GM19240 (cell line): ENCODE results near the gene SIPA1L3.
"Not testable (repeated sequence)": the region's sequence is repeated elsewhere in the genome, so short reads cannot be mapped to it uniquely, and the experiment has no call there.

Source experiments
- DNase-seq: peaks from one replicate; pipeline ENCODE4 v3.0.0; 2011; ENCODE audit warnings: low spot score; ENCODE audit not compliant: insufficient read length

The SIPA1L3 gene

DNA sequence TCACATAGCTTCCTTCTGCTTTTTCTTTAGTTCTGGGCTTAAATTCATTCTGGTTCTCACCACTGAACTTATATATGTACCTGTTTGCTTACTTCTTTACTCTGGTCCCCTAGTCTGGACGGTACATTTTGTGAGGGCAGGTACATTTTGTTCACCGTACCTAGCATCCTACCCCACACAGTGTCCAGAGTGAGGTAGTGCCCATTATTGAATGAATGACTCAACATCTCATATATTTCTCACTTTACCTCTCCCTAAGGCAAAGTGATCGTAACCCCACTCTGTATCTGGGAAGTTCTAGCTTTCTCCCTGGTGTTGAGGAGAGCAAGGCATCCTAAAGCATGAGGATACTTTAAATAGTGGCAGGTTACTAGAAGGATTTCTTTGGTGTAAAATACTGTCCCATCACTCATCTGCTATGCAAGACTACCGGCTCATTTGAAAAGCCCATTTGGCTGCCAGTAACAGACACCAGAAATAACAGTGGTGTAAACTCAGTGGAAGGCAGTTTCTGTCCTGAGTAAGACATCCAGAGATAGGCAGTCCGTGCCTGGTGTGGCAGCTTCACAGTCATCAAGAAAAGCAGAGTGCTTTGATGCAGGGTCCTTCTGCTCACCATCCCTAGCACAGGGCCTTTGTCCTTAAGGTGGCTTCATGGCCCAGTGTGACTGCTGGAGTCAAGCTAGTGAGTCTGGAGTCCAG, 111.8 kb downstream of the SIPA1L3 start:
- no peak for DNase-seq

DNA sequence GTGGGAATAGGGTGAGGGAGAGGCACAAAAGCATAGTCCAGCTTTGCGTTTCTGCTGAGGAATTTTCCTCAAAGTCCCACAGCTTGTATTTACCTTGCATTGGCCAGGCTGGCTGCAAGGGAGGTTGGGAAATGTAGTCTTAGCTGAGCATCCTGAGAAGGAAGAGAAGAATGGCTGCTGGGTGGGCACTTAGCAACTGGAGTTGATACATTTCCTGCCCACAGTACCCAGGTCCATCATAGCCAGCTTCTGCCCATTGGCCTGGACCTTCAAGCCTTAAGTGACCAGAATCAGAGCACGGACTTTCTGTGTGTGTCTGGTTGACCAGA, 112.4 kb downstream of the SIPA1L3 start:
- DNase-seq = no peak

DNA sequence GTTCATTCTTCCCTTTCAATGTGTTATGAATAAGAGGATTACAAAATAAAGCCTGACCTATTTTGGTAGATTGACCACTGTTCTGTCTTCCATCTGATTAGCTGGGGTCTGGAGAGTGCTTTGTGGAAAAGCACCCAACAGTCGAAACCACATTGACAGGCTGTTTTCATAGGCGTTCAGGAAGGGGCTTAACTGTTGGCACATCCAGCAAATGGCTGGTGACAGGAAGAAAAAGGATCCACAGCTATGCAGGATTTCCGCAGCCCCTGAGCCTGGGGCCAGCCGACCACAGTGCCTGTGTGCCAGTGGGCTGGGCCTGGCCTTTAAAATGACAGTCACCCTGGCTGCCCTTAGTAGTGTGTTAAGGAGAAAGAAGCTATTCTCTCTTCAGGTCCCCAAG, 113.3 kb downstream of the SIPA1L3 start:
- DNase-seq = no peak

DNA sequence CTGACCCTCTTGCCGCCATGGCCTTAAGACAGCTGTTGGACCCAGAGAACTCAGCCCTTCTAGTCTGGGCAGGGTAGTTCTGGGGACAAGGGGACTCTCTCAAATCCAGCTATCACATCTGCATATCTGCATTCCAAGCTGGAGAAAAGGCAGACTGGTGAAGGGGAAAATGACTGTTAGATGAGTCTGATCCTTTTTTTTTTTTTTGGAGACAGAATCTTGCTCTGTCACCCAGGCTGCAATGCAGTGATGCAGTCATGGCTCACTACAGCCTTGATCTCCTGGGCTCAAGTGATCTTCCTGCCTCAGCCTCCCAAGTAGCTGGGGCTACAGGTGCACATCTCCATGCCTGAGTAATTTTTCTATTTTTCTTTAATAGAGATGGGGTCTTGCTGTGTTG, 114.3 kb downstream of the SIPA1L3 start:
- no peak for DNase-seq

DNA sequence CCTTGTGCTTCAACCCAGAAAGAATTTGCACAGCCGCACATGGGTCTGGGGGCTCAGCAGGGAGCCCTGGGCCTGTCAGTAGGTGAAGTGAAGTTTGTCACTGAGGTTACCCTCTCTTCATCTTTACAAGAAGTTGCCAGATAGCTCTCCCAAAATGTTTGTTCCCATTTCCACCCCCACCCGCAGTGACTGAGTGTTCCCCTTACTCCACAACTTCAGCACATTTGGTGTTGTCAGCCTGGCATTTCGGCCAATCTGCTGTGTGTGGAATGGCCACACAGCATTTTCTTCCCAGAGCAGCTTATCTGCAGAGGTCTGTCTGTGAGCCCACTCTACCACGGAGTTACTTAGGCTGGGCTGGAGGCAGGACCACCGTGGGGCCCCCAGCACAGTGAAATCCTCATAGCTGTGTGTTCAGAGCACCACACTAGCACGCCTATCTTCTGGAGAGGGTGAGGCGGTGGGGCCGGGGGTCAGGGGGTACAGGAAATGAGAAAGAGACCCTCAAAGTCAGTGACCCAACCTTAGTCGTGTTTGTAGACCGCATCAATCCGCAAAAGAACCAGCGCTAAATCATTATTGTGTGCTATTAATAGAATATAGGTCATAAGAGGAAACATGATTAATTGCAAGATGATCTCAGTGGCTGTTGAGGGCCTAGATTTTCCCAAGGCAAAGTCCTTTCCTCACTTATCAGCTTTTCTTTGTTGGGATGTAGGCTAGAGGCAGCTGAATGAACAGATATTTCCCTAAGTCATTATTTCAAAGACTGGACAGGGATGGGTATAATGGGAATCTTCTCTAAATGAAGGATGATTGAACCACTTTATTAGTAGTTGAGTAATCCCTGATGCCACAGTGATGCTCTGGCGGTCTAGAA, 116.0 kb downstream of the SIPA1L3 start:
- no peak for DNase-seq

DNA sequence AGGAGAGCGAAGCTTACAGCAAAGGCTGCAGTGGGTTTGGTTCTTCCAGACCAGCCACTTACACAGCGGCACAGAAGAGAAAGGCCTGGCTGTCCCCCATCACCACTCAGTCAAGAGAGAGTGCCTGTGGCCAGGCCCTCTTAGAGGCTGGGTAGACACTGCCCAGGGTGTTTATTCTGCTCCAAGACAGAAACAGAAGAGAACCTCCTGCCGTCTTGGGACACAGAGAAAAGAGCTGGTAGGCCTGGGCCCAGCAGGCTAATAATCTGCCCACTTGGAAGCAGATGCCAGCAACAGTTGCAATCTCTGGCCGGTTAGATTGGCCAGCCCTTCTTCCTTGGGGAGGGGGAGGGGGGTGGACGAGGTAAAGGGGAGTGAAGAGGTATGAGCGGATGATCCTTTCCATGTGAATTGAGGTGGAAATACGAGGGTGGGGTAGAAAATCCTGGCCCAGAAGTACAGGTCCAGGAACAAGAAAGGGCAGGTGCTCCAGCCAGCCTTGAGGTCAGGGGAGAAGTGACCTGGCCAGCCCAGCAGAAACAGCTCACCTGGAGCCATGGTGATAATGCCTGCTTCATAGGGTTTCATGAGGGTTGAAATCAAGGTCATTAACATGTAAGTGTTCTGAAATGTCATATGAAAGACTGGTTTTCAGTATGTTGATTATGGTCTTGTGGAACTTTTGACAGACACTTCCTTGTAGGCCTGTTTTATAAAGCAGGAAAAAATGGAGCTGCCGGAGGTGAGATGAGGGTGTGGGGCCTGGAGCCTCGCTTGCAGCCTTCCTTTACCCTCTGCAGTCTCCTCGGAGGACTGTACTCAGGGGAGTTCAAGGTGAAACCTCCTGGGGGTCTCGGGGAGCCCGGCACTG, 116.9 kb downstream of the SIPA1L3 start:
- DNase-seq = no peak

DNA sequence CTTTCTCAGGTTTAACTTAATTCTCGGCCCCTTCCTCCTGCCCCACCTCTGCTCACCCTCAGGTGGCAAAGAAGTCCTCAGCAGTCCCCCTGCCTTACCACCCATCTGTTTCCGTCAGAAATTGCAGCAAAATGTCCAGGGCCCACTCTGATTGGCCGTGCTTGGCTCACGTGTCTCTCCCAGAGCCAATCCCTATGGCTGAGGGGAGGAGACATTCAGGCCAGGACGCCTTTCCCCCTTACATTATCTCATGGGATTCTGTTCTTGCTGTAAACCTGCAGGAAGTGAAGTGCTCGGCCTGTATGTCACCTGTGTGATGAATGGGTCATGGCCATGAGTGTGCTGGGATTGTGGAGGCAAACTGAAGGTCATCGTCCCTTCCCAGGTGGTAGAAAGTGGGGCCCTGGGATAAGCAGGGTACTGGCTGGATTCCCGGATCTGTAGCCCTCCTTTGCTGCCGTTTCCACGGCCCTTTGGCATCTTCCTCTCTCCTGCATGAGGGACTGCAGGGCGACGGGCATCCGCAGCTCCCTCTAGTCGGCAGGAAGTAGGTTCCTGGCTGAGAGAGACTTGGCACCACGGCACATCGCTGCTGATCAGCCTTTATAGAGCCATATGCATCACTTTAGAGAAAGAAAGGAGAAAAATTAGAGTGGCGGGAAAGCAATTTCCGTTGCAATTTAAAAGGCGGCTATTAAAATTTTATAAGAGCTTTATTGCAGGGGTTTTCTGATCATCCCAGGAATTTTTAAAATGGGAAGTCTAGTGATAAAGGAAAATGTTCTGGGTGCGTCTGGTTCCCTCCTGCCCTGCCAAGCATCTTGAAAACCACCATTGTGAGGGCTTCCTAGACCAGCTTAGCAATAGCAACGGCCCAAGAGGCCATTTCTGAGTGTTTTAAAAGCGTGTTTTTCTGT, 118.2 kb downstream of the SIPA1L3 start:
- DNase-seq = no peak

DNA sequence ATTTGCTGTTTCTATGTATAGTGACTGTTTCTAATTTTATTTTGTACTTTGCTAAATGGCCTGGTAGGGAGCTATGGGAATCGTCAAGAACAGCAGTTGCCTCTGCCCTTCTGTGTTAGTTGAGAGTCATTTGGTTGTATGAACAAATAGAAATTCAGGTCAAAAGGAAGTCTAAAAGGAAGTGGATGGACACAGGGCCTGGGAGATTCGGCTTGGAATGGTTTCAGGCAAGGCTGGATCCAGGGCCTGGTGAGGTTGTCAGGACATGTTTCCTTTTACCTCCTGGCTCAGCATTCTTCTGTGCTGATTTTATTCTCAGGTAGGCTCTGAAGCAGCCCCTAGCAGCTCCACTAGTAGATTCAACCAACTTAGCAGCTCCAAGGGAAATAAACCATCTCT, 118.9 kb downstream of the SIPA1L3 start:
- no peak for DNase-seq

DNA sequence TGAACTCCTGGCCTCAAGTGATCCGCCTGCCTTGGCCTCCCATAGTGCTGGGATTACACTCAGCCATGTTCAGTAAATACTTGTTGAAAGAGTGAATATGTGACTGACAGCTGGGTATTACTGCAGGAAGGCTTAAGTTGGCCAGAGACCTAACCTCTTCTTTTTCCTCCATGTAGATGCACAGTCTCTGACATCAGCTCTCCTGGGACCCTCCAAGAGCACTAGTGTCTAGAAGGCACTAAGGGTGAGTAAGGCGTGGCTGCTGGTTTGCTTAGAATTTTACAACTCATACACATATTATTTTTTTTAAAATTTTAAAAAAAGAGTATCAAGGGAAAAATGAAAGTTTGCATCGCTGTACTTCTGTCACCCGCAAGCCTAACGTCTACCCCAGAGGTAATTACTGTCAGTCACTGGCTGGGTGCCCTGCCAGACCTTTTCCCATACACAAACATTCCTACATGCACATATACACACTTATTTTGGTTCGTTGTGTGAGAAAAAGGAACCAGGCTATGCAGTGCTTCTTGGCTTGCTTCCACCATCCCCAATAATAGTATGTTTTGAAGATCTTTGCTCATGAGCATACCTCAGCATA, 122.0 kb downstream of the SIPA1L3 start:
- DNase-seq = no peak

DNA sequence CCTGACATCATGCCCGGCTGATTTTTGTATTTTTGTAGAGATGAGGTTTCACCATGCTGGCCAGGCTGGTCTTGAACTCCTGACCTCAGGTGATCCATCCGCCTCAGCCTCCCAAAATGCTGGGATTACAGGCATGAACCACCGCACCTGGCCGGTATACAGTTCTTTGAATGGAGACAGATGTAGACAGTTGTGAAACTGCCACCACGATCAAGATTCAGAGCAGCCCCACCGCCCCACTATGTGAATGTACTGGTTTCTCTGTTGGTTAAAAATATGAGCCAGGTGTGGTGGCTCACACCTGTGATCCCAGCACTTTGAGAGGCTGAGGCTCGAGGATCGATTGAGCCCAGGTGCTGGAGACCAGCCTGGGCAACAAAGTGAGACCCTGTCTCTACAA, 123.0 kb downstream of the SIPA1L3 start:
- DNase-seq = not testable (repeated sequence)

DNA sequence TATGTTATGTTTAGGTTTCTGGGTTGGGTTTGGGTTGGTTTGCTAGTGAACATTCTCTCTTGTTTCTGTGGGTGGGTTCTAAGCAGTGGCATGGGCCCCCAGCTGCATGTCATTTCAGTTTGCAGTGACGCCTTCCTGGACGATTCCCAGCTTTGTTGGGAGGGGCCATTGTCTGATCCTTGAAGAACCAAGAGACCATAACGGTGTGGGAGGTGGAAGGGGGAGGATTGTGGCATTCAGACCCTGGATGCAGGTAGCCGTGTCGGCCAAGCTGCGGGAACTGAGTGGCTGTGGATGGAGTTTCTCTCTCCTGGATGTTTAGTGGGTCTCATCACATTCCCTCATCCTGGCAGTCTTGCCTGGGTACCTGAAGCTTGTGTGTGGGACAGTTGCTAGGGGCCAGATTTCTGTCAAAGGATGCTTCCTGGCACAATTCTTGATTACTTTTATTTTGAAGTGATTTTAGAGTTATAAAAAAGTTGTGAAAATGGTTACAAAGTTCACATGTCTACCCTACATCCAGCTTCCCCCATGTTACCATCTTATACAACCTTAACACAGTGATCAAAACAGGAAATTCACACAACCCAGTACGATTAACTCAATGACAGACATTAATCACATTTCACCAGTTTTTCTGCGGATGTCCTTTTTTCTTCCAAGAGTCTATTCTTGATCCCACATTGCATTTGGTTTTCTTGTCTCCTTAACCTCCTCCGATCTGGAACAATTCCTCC, 123.8 kb downstream of the SIPA1L3 start:
- no peak for DNase-seq

DNA sequence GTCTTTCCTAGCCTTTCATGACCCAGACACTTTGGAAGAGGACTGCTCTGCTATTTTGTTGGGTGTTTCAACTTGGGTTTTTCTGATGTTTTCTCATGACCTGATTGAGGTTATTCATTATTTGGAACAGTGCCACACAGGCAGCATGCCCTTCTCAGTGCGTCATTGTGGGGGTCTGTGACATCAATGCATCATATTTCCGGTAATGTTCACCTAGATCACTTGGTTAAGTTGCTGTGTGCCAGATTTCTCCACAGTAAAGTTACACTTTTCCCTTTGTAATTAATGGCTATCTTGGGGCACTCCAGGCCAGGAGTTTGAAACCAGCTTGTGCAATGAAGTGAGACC, 124.4 kb downstream of the SIPA1L3 start:
- DNase-seq = no peak

DNA sequence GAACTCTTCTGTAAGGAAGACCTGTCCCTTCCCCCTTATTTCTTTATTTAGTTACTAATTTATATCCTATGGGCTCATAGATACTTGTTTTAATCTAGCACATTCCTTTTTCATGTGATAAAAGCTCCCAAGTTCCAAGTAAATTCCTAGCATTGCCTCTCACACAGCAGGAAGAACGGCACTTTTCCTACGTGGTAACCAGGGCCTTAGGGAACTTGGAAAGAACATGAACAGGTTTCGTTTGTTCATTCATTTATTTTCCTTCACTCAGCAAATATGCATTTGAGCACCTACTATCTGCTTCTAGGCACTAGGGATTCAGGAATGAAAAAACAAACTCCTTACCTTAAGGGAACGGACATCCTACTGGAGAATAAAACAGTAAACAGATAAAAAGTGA, 125.1 kb downstream of the SIPA1L3 start:
- DNase-seq = no peak

DNA sequence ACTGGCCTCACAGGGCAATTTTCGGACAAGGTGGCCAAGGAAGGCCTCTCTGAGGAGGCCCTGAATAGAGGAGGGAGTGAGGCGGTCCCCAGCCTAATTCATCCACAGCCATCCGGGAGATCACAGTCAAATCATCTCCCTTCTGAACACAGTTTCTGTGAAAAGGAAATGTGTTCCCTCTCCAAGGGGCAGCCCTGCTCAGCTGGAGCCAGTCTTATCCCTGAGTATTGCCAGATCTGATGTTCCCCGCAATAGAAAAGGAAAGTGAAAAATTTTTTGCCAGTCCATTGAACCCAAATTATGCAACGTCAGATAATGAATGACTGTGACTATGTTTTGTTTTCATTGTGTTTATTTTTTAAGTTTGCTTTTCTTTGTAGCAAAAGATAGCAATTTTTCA, 125.9 kb downstream of the SIPA1L3 start:
- no peak for DNase-seq

DNA sequence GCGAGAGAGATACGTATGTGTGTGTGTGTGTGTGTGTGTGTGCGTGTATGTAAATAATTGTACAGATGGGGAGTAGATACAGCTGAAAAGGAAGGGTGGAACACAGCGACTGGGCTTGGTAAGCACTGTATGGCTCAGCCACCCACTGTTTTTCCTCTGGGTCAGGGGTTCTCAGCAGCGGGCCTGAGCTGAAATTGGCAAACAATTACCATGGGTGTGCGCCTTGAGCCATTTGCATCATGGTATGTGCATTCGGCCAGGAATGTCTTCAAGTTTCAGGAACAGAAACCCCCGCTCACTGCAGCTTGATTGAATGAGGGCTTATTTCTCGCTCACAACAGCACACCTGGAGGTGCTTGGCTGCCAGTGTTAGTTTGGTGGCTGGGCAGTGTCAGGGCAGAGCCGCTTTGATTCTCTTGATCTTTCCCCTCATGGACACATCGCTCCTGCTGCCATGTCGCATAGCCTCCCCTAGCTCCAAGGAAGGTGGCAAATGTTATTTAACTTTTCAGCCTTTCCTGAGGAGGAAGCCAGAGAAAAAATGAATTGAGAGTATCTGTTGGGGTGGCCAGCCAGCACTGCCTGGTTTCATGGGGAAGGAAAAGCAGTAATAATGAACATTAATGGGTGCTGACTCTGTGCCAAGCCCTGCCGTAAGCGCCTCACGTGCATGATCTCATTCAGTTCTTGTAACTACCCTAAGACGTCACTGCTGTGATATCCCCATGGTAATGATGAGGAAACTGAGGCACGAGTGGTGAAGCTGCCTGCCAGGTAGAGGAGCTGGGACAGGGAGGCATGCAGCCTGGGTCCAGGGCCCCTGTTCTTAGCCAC, 126.9 kb downstream of the SIPA1L3 start:
- DNase-seq = peak; percentile 79

DNA sequence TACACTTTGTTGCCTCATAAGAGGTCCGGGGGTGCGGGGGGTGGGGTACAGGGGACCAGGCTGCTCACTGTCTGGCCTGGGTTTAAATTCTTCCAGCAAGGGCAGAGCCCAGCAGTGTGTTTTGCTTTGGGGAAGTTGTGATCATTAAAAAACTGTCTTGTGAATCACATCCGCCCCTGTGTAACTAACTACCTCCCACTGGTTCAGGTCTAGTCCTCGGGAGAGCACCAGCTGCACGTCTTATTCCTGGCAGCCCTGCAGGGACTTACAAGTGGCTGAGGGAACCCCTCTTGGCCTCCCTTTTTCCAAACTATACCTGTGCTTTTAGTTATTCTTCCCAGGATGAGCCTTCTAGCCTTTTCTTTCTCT, 127.5 kb downstream of the SIPA1L3 start:
- peak; percentile 24 for DNase-seq

DNA sequence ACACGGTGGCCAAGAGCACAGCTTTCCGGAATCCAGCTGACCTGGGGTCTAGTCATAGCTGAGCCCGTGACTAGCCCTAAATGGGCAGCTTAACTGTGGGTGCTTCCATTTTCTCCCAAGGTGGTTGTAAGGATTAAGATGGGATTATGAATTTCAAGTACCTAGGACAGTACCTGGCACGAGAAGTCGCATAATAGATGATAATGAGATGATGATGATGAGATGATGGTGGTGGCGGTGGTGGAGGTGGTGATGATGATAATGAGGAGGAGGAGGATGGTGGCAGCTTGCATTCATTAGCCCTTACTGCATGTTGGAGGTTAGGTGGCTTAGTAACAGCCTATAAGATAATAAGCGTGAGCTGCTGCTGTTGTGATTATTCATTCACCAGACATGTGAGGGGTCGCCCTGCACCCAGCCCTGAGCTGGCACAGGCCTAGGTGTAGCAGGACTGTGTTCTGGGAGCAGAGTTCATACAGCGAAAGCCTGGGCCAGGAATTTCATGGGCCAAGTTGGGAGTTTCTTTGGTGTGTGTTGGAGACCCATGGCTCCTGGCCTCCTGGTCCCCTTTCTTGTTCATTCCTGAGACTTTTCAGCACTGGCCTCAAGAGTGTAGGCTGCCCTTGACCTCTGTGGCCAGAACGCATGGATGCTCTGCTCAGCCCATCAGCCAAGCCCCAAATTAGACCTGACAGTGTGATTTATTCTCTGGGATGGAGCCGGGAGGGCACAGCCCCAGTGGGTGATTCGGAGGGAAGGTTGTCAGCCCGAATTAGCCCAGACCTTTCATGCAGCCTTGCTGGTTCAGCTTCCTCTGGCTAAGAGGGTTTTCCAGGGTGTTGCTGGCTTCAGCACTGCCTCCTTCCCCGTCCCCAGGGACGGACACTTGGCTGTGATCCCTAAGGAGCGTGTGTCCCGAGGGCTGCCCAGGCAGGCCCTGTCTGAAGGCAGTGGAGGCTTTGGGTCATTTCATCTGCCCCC, 128.8 kb downstream of the SIPA1L3 start:
- DNase-seq = no peak
